Kidney glomerular epithelial cell (primary cell): Measurements from ENCODE around the gene RCOR3.
A peak's percentile ranks its signal among the peaks of the same experiment; 100 is the strongest.
"Not testable (repeated sequence)": the region's sequence is repeated elsewhere in the genome, so short reads cannot be mapped to it uniquely, and the experiment has no call there.

ENCODE experiments used
- DNase-seq: peaks from one replicate; lab custom pipeline; 2025; lab: John Stamatoyannopoulos, UW

RCOR3 gene

GRCh38 chr1:211340622-211341507, 81.7 kb downstream of the RCOR3 start:
- no peak for DNase-seq

GRCh38 chr1:211341999-211342398, 82.8 kb downstream of the RCOR3 start:
- no peak for DNase-seq

GRCh38 chr1:211343607-211344006, 84.4 kb downstream of the RCOR3 start:
- DNase-seq, result no peak

GRCh38 chr1:211344152-211344618, 85.0 kb downstream of the RCOR3 start:
- DNase-seq, result no peak

- no peak for DNase-seq
Measured at GRCh38 chr1:211345719-211346118, 86.6 kb downstream of the RCOR3 start.

GRCh38 chr1:211347077-211347844, 88.1 kb downstream of the RCOR3 start:
- no peak for DNase-seq

GRCh38 chr1:211348547-211348946, 89.4 kb downstream of the RCOR3 start:
- DNase-seq, result no peak

GRCh38 chr1:211349741-211350140, 90.6 kb downstream of the RCOR3 start:
- DNase-seq, result no peak

GRCh38 chr1:211352055-211352454, 92.9 kb downstream of the RCOR3 start:
- DNase-seq, result not testable (repeated sequence)

- no peak for DNase-seq
Measured at GRCh38 chr1:211352465-211352864, 93.3 kb downstream of the RCOR3 start.

GRCh38 chr1:211352985-211353515, 93.9 kb downstream of the RCOR3 start:
- no peak for DNase-seq

GRCh38 chr1:211353562-211354212, 94.5 kb downstream of the RCOR3 start:
- no peak for DNase-seq

GRCh38 chr1:211355873-211356272, 96.7 kb downstream of the RCOR3 start:
- no peak for DNase-seq

GRCh38 chr1:211356723-211357407, 97.7 kb downstream of the RCOR3 start:
- peak; percentile 57 for DNase-seq

GRCh38 chr1:211358685-211359084, 99.5 kb downstream of the RCOR3 start:
- DNase-seq, result no peak

- no peak for DNase-seq
Measured at GRCh38 chr1:211359876-211360275, 100.7 kb downstream of the RCOR3 start.

- DNase-seq, result no peak
Measured at GRCh38 chr1:211361202-211361601, 102.0 kb downstream of the RCOR3 start.
